Esophagus squamous epithelium (tissue), 4 donors: ENCODE measurements around the gene PIGZ.

Source experiments
- POLR2A ChIP-seq, 4 donors: fragments of 450-650 bp; IDR thresholded peaks; one replicate each; pipeline ENCODE4 v1.6.1; 2017; ENCODE audit warnings: antibody characterized with exemption in 4 of 4, mild to moderate bottlenecking in 4 of 4, moderate library complexity in 3 of 4
- TF ChIP-seq, protein P1 (sequence below), 6 experiments: fragments of 450-650 bp in 4 of 6; fragments of 200-600 bp in 2 of 6; sonication (generic) in 2 of 6; IDR thresholded peaks; one replicate each; pipeline ENCODE4 v1.5.1; 2016 to 2019; ENCODE audit warnings: antibody characterized with exemption in 6 of 6, mild to moderate bottlenecking in 4 of 6, moderate library complexity in 4 of 6

DNA sequence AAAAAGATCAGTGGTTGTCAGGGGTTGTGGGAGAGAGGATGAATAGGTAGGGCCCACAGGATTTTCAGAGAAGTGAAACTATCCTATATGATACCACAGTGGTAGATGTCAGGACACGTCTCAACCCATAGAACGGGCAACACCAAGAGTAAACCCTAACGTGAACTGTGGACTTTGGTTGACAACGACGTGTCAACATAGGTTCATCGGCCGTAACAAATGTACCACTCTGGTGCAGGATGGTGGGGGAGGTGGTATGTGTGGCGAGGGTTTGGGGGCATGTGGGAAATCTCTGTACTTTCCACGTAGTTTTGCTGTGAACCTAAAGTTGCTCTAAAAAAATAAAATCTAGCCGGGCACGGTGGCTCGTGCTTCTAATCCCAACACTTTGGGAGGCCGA, 13.0 kb upstream of the PIGZ start:
- TF ChIP-seq POLR2A (IDR thresholded peaks at IDR 0.05): no peak
- TF ChIP-seq, protein P1, sequence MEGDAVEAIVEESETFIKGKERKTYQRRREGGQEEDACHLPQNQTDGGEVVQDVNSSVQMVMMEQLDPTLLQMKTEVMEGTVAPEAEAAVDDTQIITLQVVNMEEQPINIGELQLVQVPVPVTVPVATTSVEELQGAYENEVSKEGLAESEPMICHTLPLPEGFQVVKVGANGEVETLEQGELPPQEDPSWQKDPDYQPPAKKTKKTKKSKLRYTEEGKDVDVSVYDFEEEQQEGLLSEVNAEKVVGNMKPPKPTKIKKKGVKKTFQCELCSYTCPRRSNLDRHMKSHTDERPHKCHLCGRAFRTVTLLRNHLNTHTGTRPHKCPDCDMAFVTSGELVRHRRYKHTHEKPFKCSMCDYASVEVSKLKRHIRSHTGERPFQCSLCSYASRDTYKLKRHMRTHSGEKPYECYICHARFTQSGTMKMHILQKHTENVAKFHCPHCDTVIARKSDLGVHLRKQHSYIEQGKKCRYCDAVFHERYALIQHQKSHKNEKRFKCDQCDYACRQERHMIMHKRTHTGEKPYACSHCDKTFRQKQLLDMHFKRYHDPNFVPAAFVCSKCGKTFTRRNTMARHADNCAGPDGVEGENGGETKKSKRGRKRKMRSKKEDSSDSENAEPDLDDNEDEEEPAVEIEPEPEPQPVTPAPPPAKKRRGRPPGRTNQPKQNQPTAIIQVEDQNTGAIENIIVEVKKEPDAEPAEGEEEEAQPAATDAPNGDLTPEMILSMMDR (IDR thresholded peaks at IDR 0.05): no peak
